Measurements from ENCODE around the gene HIP1R.
"Not testable (repeated sequence)": the region's sequence is repeated elsewhere in the genome, so short reads cannot be mapped to it uniquely, and the experiment has no call there.

Gene HIP1R, protein sequence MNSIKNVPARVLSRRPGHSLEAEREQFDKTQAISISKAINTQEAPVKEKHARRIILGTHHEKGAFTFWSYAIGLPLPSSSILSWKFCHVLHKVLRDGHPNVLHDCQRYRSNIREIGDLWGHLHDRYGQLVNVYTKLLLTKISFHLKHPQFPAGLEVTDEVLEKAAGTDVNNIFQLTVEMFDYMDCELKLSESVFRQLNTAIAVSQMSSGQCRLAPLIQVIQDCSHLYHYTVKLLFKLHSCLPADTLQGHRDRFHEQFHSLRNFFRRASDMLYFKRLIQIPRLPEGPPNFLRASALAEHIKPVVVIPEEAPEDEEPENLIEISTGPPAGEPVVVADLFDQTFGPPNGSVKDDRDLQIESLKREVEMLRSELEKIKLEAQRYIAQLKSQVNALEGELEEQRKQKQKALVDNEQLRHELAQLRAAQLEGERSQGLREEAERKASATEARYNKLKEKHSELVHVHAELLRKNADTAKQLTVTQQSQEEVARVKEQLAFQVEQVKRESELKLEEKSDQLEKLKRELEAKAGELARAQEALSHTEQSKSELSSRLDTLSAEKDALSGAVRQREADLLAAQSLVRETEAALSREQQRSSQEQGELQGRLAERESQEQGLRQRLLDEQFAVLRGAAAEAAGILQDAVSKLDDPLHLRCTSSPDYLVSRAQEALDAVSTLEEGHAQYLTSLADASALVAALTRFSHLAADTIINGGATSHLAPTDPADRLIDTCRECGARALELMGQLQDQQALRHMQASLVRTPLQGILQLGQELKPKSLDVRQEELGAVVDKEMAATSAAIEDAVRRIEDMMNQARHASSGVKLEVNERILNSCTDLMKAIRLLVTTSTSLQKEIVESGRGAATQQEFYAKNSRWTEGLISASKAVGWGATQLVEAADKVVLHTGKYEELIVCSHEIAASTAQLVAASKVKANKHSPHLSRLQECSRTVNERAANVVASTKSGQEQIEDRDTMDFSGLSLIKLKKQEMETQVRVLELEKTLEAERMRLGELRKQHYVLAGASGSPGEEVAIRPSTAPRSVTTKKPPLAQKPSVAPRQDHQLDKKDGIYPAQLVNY

DNA sequence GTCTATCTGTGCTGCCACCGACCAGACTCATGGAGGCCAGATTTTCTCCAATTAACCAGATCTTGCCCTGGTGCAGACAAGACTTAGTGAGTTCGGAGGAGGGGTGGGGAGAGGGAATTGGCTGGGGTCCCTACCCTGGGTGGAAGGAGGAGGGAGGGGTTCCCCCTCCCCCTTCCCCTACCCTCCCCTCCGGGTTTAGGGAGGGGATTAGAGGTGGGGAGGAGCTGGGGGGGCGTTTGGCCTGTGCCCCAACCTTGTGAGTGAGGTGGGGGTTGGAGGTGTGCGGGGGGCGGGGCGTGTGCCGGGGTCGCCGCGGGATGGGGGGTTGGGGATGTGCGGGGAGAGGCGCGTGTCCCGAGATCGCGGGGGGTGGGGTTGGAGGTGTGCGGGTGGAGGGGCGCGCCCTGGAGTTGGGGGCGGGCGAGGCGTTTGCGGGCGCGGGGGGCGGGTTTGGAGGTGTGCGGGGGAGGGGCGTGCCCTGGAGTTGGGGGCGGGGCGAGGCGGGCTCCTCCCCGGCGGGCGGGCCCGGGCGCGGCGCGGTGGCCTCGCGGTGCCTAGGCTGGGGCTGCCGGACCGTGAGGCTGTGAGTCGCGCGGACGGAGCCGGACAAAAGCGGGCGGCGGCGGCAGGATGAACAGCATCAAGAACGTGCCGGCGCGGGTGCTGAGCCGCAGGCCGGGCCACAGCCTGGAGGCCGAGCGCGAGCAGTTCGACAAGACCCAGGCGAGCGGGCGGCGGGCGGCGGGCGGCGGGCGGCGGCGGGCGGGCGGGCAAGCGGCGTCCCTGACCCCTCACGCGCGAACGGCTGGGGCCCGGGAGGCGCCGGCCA is at the start of gene HIP1R:
HIP1R (plus strand) TSS at position 537 of the 829 bp plus-strand sequence; CDS start at position 631, 94 bp downstream.
- peak; percentile 35 for DNase-seq (ENCODE audit: low read depth)

DNA sequence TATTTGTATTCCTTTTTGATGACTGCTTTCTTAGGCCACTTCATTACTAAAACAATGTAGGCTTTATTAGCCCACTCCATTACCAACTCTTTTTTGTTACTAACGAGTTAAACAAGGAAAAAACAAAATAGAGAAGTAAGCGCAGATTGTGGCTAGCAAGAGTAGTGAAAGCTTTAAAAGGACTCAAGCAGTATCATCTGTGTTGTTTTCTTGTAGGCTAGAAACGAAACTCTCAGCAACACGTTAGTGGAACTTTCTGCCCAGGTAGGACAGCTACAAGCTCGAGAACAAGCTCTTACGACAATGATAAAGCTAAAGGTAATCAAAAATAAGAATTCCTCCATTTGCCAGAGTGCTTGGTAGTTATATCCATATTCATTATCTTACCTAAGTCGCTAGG is 49.8 kb upstream of the HIP1R start:
- DNase-seq (ENCODE audit: low read depth): no peak

DNA sequence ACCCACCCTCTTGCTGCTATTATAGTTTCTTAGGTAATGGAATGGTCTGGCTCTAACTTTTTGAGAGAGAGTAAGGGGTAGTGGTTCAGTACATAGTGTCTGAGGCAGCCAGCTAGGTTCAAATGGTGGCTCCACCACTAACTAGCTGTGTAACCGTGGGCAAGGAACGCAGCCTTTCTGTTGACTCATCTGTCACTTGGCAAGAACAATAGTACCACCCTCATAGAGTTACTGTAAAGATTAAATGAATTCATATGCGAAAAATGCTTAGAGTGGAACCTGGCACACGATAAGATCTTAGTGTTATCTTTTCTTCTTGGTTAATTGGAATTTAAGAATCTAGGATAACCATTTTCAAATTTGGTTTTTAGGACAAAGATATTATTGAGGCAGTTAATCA is 46.9 kb upstream of the HIP1R start:
- DNase-seq (ENCODE audit: low read depth): no peak

GRCh38 chr12:122789637-122790036 is 45.6 kb upstream of the HIP1R start:
- no peak for DNase-seq (ENCODE audit: low read depth)

- DNase-seq (ENCODE audit: low read depth): no peak
Measured at GRCh38 chr12:122790393-122791075, 44.7 kb upstream of the HIP1R start.

DNA sequence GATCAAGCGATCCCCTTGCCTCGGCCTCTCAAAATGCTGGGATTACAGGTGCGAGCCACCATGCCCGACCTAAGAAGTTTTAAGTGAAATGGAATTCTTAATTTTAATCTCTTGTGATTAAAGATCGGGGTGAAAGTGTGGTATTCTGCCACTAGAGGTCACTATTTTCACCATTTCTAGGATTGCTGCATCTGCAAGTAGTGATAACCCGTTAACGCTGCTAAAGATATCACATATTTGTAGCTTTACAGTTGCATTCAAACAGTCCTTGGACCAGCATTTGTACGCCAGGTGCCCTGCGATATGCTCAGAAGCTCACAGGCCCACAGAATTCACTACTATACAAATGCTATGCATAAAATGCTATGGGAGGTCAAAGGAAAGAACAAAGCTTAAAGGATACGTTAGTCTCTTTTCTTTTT is 41.6 kb upstream of the HIP1R start:
- DNase-seq (ENCODE audit: low read depth): no peak

DNA sequence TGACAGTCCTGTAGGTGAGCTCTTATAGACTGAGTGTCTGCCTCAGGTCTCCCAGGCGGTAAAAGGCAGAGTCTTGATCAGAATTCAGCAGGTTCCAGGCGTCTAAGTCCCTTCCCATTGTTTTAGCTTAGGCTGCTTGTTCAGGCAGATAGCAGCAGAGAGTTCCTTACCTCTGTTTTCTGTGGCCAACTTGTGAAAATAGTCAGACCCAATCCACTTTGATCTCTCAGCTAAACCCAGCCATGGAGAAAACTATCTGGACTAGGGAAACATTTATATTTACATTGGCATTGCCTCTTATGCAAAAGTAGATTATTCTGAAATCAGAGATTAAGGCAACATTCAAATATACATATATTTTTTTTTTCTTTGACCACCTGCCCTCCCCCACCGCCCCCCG is 39.5 kb upstream of the HIP1R start:
- DNase-seq (ENCODE audit: low read depth): no peak

DNA sequence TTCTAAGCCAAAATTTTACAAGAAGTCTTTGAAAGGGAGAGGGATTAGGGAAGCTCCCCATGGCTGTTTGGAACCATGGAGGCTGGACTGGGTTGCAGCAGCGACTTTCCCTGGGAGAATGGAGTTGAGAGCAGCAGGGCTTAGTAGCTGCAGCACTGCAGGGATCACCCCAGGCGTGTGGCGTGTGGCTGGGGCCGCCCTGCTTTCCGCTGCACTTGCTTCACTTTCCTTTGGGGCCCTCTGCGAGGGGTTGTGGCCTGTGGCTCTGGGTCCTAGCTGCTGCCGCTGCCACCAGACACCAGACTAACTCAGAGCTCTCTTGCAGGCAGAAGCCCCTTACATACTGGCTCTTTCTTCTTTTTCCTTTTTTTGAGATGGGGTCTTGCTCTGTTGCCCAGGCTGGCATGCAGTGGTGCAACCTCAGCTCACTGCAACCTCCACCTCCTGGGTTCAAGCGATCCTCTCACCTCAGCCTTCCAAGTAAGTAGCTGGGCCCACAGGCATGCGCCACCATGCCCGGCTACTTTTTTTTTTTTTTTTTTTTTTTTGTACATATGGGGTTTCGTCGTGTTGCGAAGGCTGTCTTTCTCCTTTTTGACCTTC is 35.5 kb upstream of the HIP1R start:
- DNase-seq (ENCODE audit: low read depth): no peak

DNA sequence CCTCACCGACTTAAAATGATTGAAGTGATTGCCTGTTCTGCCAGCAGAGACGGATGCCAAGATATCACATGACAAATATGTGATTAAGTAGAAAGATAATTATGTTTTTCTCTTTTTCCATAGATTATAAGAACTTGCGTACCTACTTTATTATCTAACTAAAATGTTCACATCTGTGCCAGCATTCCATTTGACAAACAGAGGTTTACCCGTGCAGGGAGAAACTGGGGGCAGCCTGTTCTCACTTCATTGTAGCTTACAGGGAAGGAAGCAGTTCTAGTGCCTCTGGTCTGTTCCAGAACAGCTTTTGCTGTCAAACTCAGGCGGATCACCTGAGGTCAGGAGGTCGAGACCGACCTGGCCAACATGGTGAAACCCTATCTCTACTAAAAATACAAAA is 31.3 kb upstream of the HIP1R start:
- DNase-seq (ENCODE audit: low read depth): no peak

- not testable (repeated sequence) for DNase-seq (ENCODE audit: low read depth)
Measured at GRCh38 chr12:122804957-122805356, 30.3 kb upstream of the HIP1R start.

- DNase-seq (ENCODE audit: low read depth): no peak
Measured at GRCh38 chr12:122807651-122808050, 27.6 kb upstream of the HIP1R start.

DNA sequence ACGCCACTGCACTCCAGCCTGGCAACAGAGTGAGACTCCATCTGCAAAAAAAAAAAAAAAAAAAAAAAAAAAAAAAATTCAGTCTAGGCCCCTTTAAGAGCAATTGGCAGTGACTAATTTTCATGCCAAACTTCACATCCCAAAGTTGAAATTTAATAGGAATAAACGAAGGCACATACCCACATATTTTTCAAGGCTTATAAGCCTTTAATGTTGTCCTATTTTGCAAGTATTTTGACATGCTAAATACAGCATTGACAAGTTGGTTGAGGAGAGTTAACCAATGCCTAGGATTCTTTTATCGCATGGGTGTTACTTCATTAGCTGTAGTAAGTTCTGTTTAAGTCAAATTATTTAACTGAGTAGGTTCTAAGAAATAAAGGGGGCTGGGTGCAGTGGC is 23.5 kb upstream of the HIP1R start:
- no peak for DNase-seq (ENCODE audit: low read depth)

GRCh38 chr12:122813310-122813713 is 21.9 kb upstream of the HIP1R start:
- no peak for DNase-seq (ENCODE audit: low read depth)

- DNase-seq (ENCODE audit: low read depth): no peak
Measured at GRCh38 chr12:122819209-122819785, 16.0 kb upstream of the HIP1R start.

DNA sequence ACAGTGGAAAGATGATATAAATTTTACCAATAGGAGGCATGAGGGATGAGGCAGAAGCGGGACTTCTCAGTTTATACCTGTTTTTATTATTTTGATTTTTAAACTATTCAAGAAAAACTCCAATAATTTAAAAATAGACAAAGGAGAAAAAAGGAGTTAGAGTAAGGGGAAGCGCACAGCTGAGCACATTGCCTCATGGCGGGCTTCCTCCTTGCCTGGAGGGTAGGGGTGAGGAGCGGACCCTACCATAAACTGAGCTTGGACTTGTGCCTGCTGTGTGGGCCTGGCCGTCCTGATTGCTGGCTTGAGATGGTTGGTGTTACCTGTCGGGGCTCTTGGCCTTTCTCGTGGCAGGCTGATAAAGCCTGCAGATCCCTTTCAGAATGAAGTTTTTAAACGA is 15.1 kb upstream of the HIP1R start:
- no peak for DNase-seq (ENCODE audit: low read depth)

DNA sequence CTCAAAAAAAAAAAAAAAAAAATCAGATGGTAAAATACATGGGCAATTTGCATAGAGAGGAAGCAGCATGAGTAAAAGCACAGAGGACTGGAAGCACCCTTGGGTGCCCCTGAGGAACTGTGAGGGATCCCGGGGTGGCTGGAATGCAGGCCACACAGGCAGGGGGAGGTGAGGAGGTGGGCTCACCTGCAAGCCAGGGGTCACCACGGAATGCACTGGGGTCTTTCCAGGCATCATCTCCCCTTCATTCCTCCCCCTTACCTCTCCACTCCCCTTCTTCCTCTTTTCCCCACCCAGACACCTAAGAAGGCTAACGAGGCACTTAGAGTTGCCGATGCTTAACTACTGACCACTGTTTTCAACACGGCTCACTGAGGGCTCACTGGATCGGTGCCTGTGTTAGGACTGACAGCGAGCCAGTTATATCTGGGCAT is 14.4 kb upstream of the HIP1R start:
- no peak for DNase-seq (ENCODE audit: low read depth)

DNA sequence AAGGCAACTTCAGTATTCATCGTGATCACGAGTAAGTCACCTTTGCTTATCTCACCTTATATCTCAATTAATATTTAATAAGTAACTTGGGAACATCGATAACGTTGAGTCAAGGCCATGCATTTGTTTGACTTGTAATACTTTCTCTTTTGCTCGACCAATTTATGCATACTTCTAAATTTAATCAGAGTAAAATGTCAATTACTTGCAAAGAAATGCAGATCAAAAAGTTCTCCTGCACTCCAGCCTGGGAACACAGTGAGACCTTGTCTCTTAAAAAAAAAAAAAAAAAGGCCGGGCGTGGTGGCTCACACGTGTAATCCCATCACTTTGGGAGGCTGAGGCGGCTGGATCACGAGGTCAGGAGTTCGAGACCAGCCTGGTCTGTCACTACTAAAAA is 11.8 kb upstream of the HIP1R start:
- no peak for DNase-seq (ENCODE audit: low read depth)

GRCh38 chr12:122825773-122826724 is 9.2 kb upstream of the HIP1R start:
- no peak for DNase-seq (ENCODE audit: low read depth)

DNA sequence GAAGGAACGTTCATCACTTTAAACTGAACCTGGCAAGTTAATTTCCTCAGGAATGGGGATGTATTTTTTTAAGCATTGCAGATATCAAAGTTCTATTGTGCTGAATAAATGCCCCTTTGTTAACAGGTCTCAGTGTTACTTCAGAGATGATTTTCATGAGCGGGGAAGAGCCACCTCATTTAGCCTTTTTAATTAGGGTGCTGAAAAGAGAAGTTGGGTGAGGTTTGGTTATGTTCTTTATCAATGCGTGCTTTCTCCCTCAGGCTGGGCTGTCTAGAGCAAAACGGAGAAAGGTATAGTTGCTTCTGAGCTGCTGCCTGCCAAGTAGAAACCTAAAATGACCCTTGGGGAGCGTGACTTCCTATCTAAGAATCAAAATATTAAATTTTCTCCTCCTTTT is 8.0 kb upstream of the HIP1R start:
- DNase-seq (ENCODE audit: low read depth): no peak
